Measurements from ENCODE around the gene ABHD14A. TPM values are rescaled to one million over a fixed set of nuclear protein-coding genes. Genes with fewer than 3 reads are reported as not detected.

ABHD14A gene
- polyA plus RNA-seq, 1 of the 3 experiments (the other 2 are of a cell fraction): 31.5 TPM

GRCh38 chr3:51935886-51936755 lies 38.7 kb upstream of the ABHD14A start:
- Histone ChIP-seq H3K9me2 (no peaks in the 10 kb centered on the region), H3K4me1 (ENCODE audit: control insufficient read depth in 1 of 2, insufficient read depth in 2 of 2, low read depth in 1 of 2, low read length in 1 of 2) (peaks cover 0 to 4% of the 10 kb centered on the region in 2 experiments; a peak in 1 of 4 replicates), H3K9me3 (no peaks in the 10 kb centered on the region), H3K27ac (ENCODE audit: low read depth in 2 of 2, low read length in 1 of 2) (no peak overlapping the region), H3K79me2 (ENCODE audit: insufficient read depth) (peaks cover 28% of the 10 kb centered on the region), H2AFZ (ENCODE audit: low read depth) (no peak overlapping the region), H3K36me3 (replicated peaks in 1 of 2; ENCODE audit: control insufficient read depth in 1 of 2, insufficient read depth in 2 of 2, low read length in 1 of 2) (peaks cover 0 to 60% of the 10 kb centered on the region in 2 experiments), H3K4me3 (ENCODE audit: low read depth in 2 of 2, low read length in 1 of 2) (no peak overlapping the region), H4K20me1 (ENCODE audit: insufficient read depth) (0 out of 2 replicates have a peak, but pooled peaks cover 6% of the 10 kb centered on the region), H3F3A (replicated peaks; ENCODE audit: insufficient read depth) (no peaks in the 10 kb centered on the region), H3K4me2 (no peak overlapping the region), H3K9ac (no peak overlapping the region), H3K27me3 (ENCODE audit: insufficient read depth) (no peaks in the 10 kb centered on the region)
- 97% methylated on average over 20 of the region's 25 CpGs for WGBS (ENCODE audit: low lambda C conversion rate)
- POLR2A ChIA-PET: no interaction called here
- CTCF ChIA-PET: interaction anchor here (1.5 kb wide), 2 partner anchors 46 to 136 kb away, joined by 4 to 5 read pairs; no protein-coding TSS in a partner anchor
- TF ChIP-seq GATA2 (CRISPR knock-in tag; IDR thresholded peaks at IDR 0.05) (no peak), RFX5 (IDR thresholded peaks at IDR 0.05; ENCODE audit: low read length) (no peak), REST (IDR thresholded peaks at IDR 0.05; ENCODE audit: low read depth, low read length) (no peak), GABPA (IDR thresholded peaks at IDR 0.05; ENCODE audit: low read depth) (no peak), CHD2 (IDR thresholded peaks at IDR 0.05; ENCODE audit: low read length, partially characterized antibody) (no peak), YY1 (IDR thresholded peaks at IDR 0.05; ENCODE audit: low read depth) (no peak), TEAD4 (IDR thresholded peaks at IDR 0.05; ENCODE audit: borderline replicate concordance, insufficient read depth) (no peak), MAX (IDR thresholded peaks at IDR 0.05; ENCODE audit: low read depth) (no peak), TAF1 (IDR thresholded peaks at IDR 0.05; ENCODE audit: borderline replicate concordance, low read depth, low read length) (no peak), FOSL2 (IDR thresholded peaks at IDR 0.05; ENCODE audit: borderline replicate concordance, low read depth) (no peak), FOXJ3 (CRISPR knock-in tag; IDR thresholded peaks at IDR 0.05) (no peak), EZH2phosphoT487 (IDR thresholded peaks at IDR 0.05; ENCODE audit: borderline replicate concordance, low read depth) (no peak), MXI1 (IDR thresholded peaks at IDR 0.05; ENCODE audit: low read depth, low read length) (no peak), RCOR1 (IDR thresholded peaks at IDR 0.05; ENCODE audit: low read length) (no peak), IRF3 (IDR thresholded peaks at IDR 0.05; ENCODE audit: low read depth, low read length) (no peak), NRF1 (IDR thresholded peaks at IDR 0.05; ENCODE audit: low read depth, low read length) (no peak), FOXM1 (IDR thresholded peaks at IDR 0.05; ENCODE audit: low read depth) (no peak), CTCF (IDR thresholded peaks at IDR 0.05) (no peak), ELF1 (IDR thresholded peaks at IDR 0.05) (no peak)
- no peak for DNase-seq

Data from SK-N-SH (cell line).